CD4-positive, alpha-beta memory T cell (primary cell): ENCODE results near the gene ZNF805. TPM values are rescaled to one million over a fixed set of nuclear protein-coding genes. Genes with fewer than 3 reads are reported as not detected.

ENCODE experiments used
- CTCF ChIA-PET: fragments of 350-600 bp; sonication (Branson Sonifier 250); formaldehyde crosslinking; loops from one replicate; lab custom pipeline; 2021; ENCODE audit warnings: inconsistent platforms; ENCODE audit not compliant: partially characterized antibody; lab: Charles Lee
- POLR2A ChIA-PET: fragments of 350-600 bp; sonication (Branson Sonifier 250); formaldehyde crosslinking; loops from one replicate; lab custom pipeline; 2021; ENCODE audit not compliant: partially characterized antibody; lab: Charles Lee
- DNase-seq, 5 donors: peaks; one replicate each; pipeline versions ENCODE4 v3.0.0 to v3.0.0-alpha.2; 2020 to 2022; ENCODE audit warnings: mixed read lengths in 1 of 5
- H3K27ac ChIP-seq: one replicate; pipeline ENCODE4 v1.7.0; 2013; ENCODE audit warnings: low read depth, low read length
- H3K27me3 ChIP-seq: 2 replicates; pipeline ENCODE4 v1.7.0; 2013; ENCODE audit warnings: mild to moderate bottlenecking, low read length, moderate library complexity; ENCODE audit not compliant: insufficient read depth
- H3K36me3 ChIP-seq: 2 replicates; pipeline ENCODE4 v1.7.0; 2013; ENCODE audit warnings: mild to moderate bottlenecking, low read length, moderate library complexity; ENCODE audit not compliant: insufficient read depth
- H3K4me1 ChIP-seq: 2 replicates; pipeline ENCODE4 v1.7.0; 2013; ENCODE audit warnings: mild to moderate bottlenecking, low read length, moderate library complexity; ENCODE audit not compliant: insufficient read depth
- H3K4me3 ChIP-seq, 2 donors: one replicate each; pipeline ENCODE4 v1.7.0; 2013; ENCODE audit warnings: low read length in 2 of 2, mild to moderate bottlenecking in 1 of 2
- H3K9me3 ChIP-seq, 2 donors: one replicate each; pipeline ENCODE4 v1.7.0; 2013; ENCODE audit warnings: low read length in 2 of 2, control low read depth in 1 of 2; ENCODE audit not compliant: control insufficient read depth in 1 of 2
- H3K27ac Mint-ChIP-seq, 7 donors: one replicate each; pipeline ENCODE4 v1.8.0; 2020 to 2021; ENCODE audit warnings: mixed read lengths in 7 of 7, mild to moderate bottlenecking in 6 of 7, inconsistent platforms in 3 of 7, moderate library complexity in 3 of 7
- H3K27me3 Mint-ChIP-seq, 2 donors: one replicate each; pipeline ENCODE4 v1.8.0; 2020 to 2021; ENCODE audit warnings: mixed read lengths in 2 of 2
- H3K36me3 Mint-ChIP-seq, 2 donors: one replicate each; pipeline ENCODE4 v1.8.0; 2020 to 2021; ENCODE audit warnings: mixed read lengths in 2 of 2, inconsistent platforms in 1 of 2, mild to moderate bottlenecking in 1 of 2
- H3K4me1 Mint-ChIP-seq, 4 donors: one replicate each; pipeline ENCODE4 v1.8.0; 2020 to 2021; ENCODE audit warnings: mixed read lengths in 4 of 4, mild to moderate bottlenecking in 1 of 4
- H3K4me3 Mint-ChIP-seq, 8 donors: one replicate each; pipeline ENCODE4 v1.8.0; 2020 to 2021; ENCODE audit warnings: mixed read lengths in 8 of 8, mild to moderate bottlenecking in 7 of 8, moderate library complexity in 6 of 8, inconsistent platforms in 3 of 8
- H3K9me3 Mint-ChIP-seq, 8 donors: one replicate each; pipeline ENCODE4 v1.8.0; 2020 to 2021; ENCODE audit warnings: mixed read lengths in 8 of 8, mild to moderate bottlenecking in 5 of 8, inconsistent platforms in 3 of 8, moderate library complexity in 1 of 8
- intact Hi-C: fragments of 100-400 bp; cut with micrococcal nuclease; formaldehyde crosslinking; loops from one replicate; pipeline ENCODE4 v1.15.1; 2023
- polyA plus RNA-seq, 2 donors: library from polyadenylated mRNA; unstranded; fragments of 300-500 nt; fragmentation: Illumina TruSeq; gene quantifications; one replicate each; pipeline ENCODE4 v1.2.3, GENCODE V29; 2021
- total RNA-seq, 2 experiments: library from RNA; stranded (reverse); gene quantifications; one replicate each; pipeline ENCODE4 v1.2.3, GENCODE V29; 2021

The ZNF805 gene
- total and polyA plus RNA-seq, 4 experiments from 2014 or later, result 2.7 to 21.6 (median 12.7) TPM

DNA sequence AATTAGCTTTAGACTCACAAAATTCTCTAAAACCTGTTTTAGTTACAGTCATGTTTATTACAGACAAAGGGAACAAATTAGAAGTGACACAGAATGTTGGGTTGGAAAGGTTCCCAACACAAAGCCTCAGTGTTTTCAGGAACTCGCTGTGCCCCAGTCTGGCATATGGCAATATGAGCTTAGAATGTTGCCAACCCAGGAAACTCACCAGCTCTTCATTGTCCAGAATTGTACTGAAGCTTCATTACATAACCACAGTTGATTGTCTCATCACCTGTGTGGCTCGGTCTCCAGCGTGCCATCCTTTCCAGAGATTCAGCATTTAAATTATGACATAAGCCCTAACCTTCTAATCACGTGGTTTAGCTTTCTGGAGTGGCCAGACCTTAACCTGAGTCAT is 30.1 kb upstream of the ZNF805 start:
- Histone ChIP-seq H3K27me3 (no peaks in the 10 kb centered on the region), H3K9me3 (peaks cover 0 to 8% of the 10 kb centered on the region in 2 donors), H3K27ac (no peak overlapping the region), H3K4me3 (no peak overlapping the region), H3K4me1 (no peaks in the 10 kb centered on the region), H3K36me3 (peaks cover 50% of the 10 kb centered on the region)
- Mint-ChIP-seq H3K27me3 (no peaks in the 10 kb centered on the region), H3K4me1 (peaks cover 0 to 2% (median 0%) of the 10 kb centered on the region in 4 donors), H3K36me3 (peaks cover 75 to 80% of the 10 kb centered on the region in 2 donors), H3K4me3 (no peak overlapping the region), H3K9me3 (peaks cover 0 to 77% (median 37%) of the 10 kb centered on the region in 8 donors), H3K27ac (no peak overlapping the region)
- DNase-seq, result no peak
- POLR2A ChIA-PET, result no interaction called here
- CTCF ChIA-PET, result no interaction called here
- intact Hi-C loops, result no loop called here

DNA sequence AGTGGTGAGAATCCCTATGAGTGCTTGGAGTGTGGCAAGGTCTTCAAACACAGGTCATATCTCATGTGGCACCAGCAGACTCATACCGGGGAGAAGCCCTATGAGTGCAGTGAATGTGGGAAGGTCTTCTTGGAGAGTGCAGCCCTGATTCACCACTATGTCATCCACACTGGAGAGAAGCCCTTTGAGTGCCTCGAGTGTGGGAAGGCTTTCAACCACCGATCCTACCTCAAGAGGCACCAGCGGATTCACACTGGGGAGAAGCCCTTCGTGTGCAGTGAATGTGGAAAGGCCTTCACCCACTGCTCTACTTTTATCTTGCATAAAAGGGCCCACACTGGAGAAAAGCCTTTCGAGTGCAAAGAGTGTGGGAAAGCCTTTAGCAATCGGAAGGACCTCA is 28.3 kb upstream of the ZNF805 start:
- ChIA-PET POLR2A (no interaction called here), CTCF (no interaction called here)
- intact Hi-C loops, result no loop called here
- Mint-ChIP-seq H3K4me1 (peaks cover 0 to 2% (median 0%) of the 10 kb centered on the region in 4 donors), H3K9me3 (peaks cover 0 to 87% (median 41%) of the 10 kb centered on the region in 8 donors), H3K27ac (no peak overlapping the region), H3K4me3 (no peak overlapping the region), H3K27me3 (no peaks in the 10 kb centered on the region), H3K36me3 (peaks cover 77 to 81% of the 10 kb centered on the region in 2 donors)
- H3K27me3 ChIP-seq, result no peaks in the 10 kb centered on the region
- H3K4me3 ChIP-seq, result no peak overlapping the region
- H3K4me1 ChIP-seq, result no peaks in the 10 kb centered on the region
- H3K27ac ChIP-seq, result no peak overlapping the region
- peaks cover 42% of the 10 kb centered on the region for H3K36me3 ChIP-seq
- no peak for DNase-seq
- peaks cover 0 to 8% of the 10 kb centered on the region in 2 donors for H3K9me3 ChIP-seq

DNA sequence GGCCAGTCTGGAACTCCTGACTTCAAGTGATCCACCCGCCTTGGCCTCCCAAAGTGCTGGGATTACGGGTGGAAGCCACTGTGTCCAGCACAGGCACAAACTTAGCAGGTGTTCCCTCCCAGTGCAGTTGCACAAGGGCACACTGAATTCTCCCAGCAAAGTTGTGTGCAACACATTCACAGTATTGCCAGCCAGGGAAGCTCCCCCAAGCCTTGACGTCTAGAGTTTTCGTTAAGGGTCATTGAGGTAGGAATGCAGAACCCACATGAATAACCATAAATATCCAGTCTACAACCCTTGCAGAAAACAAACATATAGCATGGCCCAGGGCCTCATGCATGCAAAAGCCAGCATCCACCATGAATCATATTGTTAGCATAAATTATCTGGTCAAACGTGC is 12.9 kb upstream of the ZNF805 start:
- POLR2A ChIA-PET, result no interaction called here
- intact Hi-C loops, result no loop called here

DNA sequence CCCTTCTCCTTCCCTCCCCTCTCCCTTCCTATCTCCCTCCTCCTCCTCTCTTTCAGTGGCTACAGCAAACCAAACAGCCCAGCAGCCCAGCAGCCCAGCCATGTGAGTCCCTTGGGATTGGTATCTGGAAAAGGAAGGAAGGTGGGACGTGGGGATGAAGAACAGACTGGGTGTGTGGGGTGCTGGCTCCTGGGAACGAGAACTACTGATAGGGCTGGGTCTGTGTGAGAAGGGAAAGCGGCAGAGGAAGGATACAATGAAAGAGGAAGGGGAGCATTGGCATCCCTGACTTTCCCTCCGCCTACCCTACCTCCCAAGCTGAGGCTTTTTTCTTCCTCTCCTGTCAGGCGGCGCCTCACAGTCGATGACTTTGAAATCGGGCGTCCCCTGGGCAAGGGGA is 8.7 kb upstream of the ZNF805 start:
- no peak for DNase-seq
- Mint-ChIP-seq H3K4me3 (no peak overlapping the region), H3K36me3 (peaks cover 3 to 4% of the 10 kb centered on the region in 2 donors), H3K9me3 (peaks cover 0 to 13% (median 5%) of the 10 kb centered on the region in 8 donors), H3K27me3 (peaks cover 0 to 6% of the 10 kb centered on the region in 2 donors), H3K27ac (no peak overlapping the region), H3K4me1 (no peaks in the 10 kb centered on the region)
- ChIA-PET POLR2A (no interaction called here), CTCF (no interaction called here)
- no peak overlapping the region for H3K4me3 ChIP-seq
- no peaks in the 10 kb centered on the region for H3K27me3 ChIP-seq
- H3K27ac ChIP-seq, result no peak overlapping the region
- H3K36me3 ChIP-seq, result no peaks in the 10 kb centered on the region
- H3K9me3 ChIP-seq, result no peaks in the 10 kb centered on the region
- no peaks in the 10 kb centered on the region for H3K4me1 ChIP-seq
- intact Hi-C loops, result no loop called here

More for the DNA sequence above, 12.9 kb upstream of the ZNF805 start:
- CTCF ChIA-PET, result interaction anchor here (0.7 kb wide), 1 partner anchor 110 kb away, joined by 4 read pairs; no protein-coding TSS in a partner anchor
- Mint-ChIP-seq H3K9me3 (peaks cover 4 to 36% (median 15%) of the 10 kb centered on the region in 8 donors), H3K36me3 (peaks cover 4 to 6% of the 10 kb centered on the region in 2 donors), H3K27ac (no peak overlapping the region), H3K27me3 (no peaks in the 10 kb centered on the region), H3K4me1 (peaks cover 0 to 6% (median 0%) of the 10 kb centered on the region in 4 donors), H3K4me3 (no peak overlapping the region)
- Histone ChIP-seq H3K4me3 (no peak overlapping the region), H3K27ac (no peak overlapping the region), H3K4me1 (no peaks in the 10 kb centered on the region), H3K9me3 (no peaks in the 10 kb centered on the region), H3K36me3 (no peaks in the 10 kb centered on the region), H3K27me3 (no peaks in the 10 kb centered on the region)
- no peak for DNase-seq

DNA sequence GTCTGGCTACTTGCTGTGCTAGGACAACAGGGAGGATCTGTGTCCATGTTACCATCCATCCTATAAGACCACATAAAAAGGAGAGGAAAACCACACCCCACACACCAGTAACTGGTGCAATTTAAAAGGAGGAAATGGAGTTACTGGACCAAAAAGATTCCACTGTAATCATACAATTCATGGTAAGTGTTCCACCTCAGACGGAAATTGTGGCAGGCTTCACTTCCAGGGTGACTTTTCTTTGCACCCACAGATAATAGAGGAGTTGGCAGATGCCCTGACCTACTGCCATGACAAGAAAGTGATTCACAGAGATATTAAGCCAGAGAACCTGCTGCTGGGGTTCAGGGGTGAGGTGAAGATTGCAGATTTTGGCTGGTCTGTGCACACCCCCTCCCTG is 7.2 kb upstream of the ZNF805 start:
- H3K4me1 Mint-ChIP-seq, result no peaks in the 10 kb centered on the region
- peaks cover 0 to 6% of the 10 kb centered on the region in 2 donors for H3K27me3 Mint-ChIP-seq
- no peaks in the 10 kb centered on the region for H3K9me3 ChIP-seq
- no peaks in the 10 kb centered on the region for H3K27me3 ChIP-seq
- intact Hi-C loops, result no loop called here
- no peak overlapping the region for H3K4me3 Mint-ChIP-seq
- ChIA-PET POLR2A (interaction anchor here (0.8 kb wide), 1 partner anchor 42 kb away, joined by 4 read pairs; the partner anchor contains the start of gene ZNF264), CTCF (no interaction called here)
- no peak for DNase-seq
- no peaks in the 10 kb centered on the region for H3K4me1 ChIP-seq
- no peak overlapping the region for H3K4me3 ChIP-seq
- H3K9me3 Mint-ChIP-seq, result peaks cover 0 to 10% (median 2%) of the 10 kb centered on the region in 8 donors
- no peaks in the 10 kb centered on the region for H3K36me3 ChIP-seq
- no peak overlapping the region for H3K27ac ChIP-seq
- H3K27ac Mint-ChIP-seq, result no peak overlapping the region
- peaks cover 0 to 4% of the 10 kb centered on the region in 2 donors for H3K36me3 Mint-ChIP-seq

DNA sequence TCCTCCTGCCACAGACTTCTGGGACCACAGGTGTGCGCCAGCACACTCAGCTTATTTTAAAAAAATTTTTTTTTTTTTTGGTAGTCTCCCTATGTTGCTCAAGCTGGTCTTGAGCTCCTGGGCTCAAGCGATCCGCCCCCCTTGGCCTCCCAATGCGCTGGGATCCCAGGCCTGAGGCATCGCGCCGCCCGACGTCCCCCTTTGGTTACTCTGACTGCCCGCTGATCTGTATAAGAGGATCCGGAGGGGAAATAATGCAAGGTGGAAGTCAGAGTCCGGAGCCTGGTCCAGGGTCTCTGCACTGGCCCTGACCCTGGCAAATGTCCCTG is 486 bp upstream of the ZNF805 start:
- Mint-ChIP-seq H3K4me3 (peak overlapping the region; percentile 89 to 96 (median 94)), H3K27ac (peak overlapping the region; percentile 94 to 98 (median 96)), H3K9me3 (peaks cover 0 to 3% (median 1%) of the 10 kb centered on the region in 8 donors), H3K36me3 (peaks cover 14 to 26% of the 10 kb centered on the region in 2 donors), H3K27me3 (no peaks in the 10 kb centered on the region), H3K4me1 (peaks cover 13 to 48% (median 36%) of the 10 kb centered on the region in 4 donors)
- no peak for DNase-seq
- intact Hi-C loops, result loop anchor here (1.0 to 2.0 kb wide), 8 partner anchors 40 to 1099 kb away; partner anchors contain the start of genes ZNF264, ZNF304, ZNF444 and ZNF460
- CTCF ChIA-PET, result no interaction called here
- Histone ChIP-seq H3K27me3 (no peaks in the 10 kb centered on the region), H3K4me1 (peaks cover 32% of the 10 kb centered on the region), H3K36me3 (peaks cover 11% of the 10 kb centered on the region), H3K27ac (peak overlapping the region; percentile 88), H3K9me3 (no peaks in the 10 kb centered on the region), H3K4me3 (peak overlapping the region; percentile 67 to 71)
- POLR2A ChIA-PET, result interaction anchor here (1.0 to 2.6 kb wide), 7 partner anchors 40 to 1119 kb away, joined by 5 to 20 read pairs (median 6); partner anchors contain the start of genes TRAPPC2B, ZNF264, ZNF274 and ZNF304

DNA sequence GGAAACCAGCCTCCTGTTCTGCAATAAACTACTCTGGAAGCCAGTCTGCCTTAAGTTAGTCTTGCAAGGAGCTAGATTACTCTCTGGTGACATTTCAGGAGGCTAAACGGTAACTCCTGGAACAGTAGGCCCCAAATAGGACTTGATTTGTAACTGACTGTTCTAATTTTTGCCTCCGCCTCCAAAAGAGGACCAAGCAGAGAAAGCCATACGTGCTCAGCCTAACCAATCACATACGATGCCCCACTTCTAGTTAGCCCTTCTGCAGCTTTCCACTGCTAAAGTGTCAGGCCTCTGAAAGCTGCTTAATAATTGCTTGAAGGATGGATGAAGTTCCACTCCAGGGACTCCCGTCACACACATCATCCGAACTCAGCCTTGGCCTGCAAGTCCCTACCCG is 744 bp downstream of the ZNF805 start:
- peaks cover 0 to 3% (median 0%) of the 10 kb centered on the region in 8 donors for H3K9me3 Mint-ChIP-seq
- H3K9me3 ChIP-seq, result no peaks in the 10 kb centered on the region
- peak overlapping the region; percentile 81 to 98 (median 96) for H3K27ac Mint-ChIP-seq
- H3K4me1 Mint-ChIP-seq, result peaks cover 17 to 51% (median 36%) of the 10 kb centered on the region in 4 donors
- peak overlapping the region; percentile 67 to 71 for H3K4me3 ChIP-seq
- H3K4me1 ChIP-seq, result peaks cover 32% of the 10 kb centered on the region
- H3K27me3 ChIP-seq, result no peaks in the 10 kb centered on the region
- peaks cover 22 to 33% of the 10 kb centered on the region in 2 donors for H3K36me3 Mint-ChIP-seq
- CTCF ChIA-PET, result no interaction called here
- peak overlapping the region; percentile 89 to 96 (median 94) for H3K4me3 Mint-ChIP-seq
- no peak for DNase-seq
- H3K36me3 ChIP-seq, result peaks cover 19% of the 10 kb centered on the region
- POLR2A ChIA-PET, result interaction anchor here (0.8 to 2.3 kb wide), 5 partner anchors 31 to 942 kb away, joined by 5 to 20 read pairs (median 6); partner anchors contain the start of genes ZNF264, ZNF274, ZNF304 and ZNF460
- peak overlapping the region; percentile 88 for H3K27ac ChIP-seq
- intact Hi-C loops, result loop anchor here (2.0 kb wide), 4 partner anchors 110 to 1100 kb away; partner anchors contain the start of genes ZNF304, ZNF444, ZNF606 and ZSCAN5A
- no peaks in the 10 kb centered on the region for H3K27me3 Mint-ChIP-seq
